SU-DHL-6 (cell line): Measurements from ENCODE around the gene TRIM59.

Experiments used
- H2AFZ ChIP-seq: fragments of 200-600 bp; sonication (generic); 2 replicates; pipeline ENCODE4 v1.6.1; 2014; ENCODE audit warnings: low read depth, mild to moderate bottlenecking, moderate library complexity, mixed read lengths, antibody characterized with exemption, low read length; ENCODE audit not compliant: severe bottlenecking
- H3F3A ChIP-seq: fragments of 200-600 bp; shearing (Covaris generic); 2 replicates; pipeline ENCODE4 v1.6.0; 2016; ENCODE audit warnings: antibody characterized with exemption, mild to moderate bottlenecking; ENCODE audit not compliant: insufficient read depth
- H3K27ac ChIP-seq: fragments of 200-600 bp; sonication (generic); 2 replicates; pipeline ENCODE4 v1.5.1; 2016; ENCODE audit warnings: low read depth, mild to moderate bottlenecking, low read length, moderate library complexity, mixed read lengths
- H3K27me3 ChIP-seq: fragments of 200-600 bp; sonication (generic), shearing (Covaris generic); 2 replicates; pipeline ENCODE4 v1.6.0; 2014; ENCODE audit warnings: mild to moderate bottlenecking, low read length
- H3K36me3 ChIP-seq: fragments of 200-600 bp; sonication (generic); 2 replicates; pipeline ENCODE4 v1.6.1; 2014; ENCODE audit warnings: mild to moderate bottlenecking, low read length, mixed read lengths
- H3K4me2 ChIP-seq: fragments of 300-600, 200-600 bp; shearing (Covaris generic), sonication (generic); 2 replicates; pipeline ENCODE4 v1.6.0; 2014; ENCODE audit warnings: low read length, low read depth, mild to moderate bottlenecking; ENCODE audit not compliant: poor library complexity, severe bottlenecking
- H3K4me3 ChIP-seq: fragments of 200-600 bp; sonication (generic); 2 replicates; pipeline ENCODE4 v1.5.1; 2014; ENCODE audit warnings: antibody characterized with exemption, low read length, mild to moderate bottlenecking, mixed read lengths; ENCODE audit not compliant: insufficient read depth, poor library complexity, severe bottlenecking
- H3K79me2 ChIP-seq: fragments of 200-600 bp; sonication (generic); 2 replicates; pipeline ENCODE4 v1.6.1; 2014; ENCODE audit warnings: mild to moderate bottlenecking, low read length, moderate library complexity; ENCODE audit not compliant: insufficient read depth
- H3K9ac ChIP-seq: fragments of 200-600 bp; sonication (generic); 2 replicates; pipeline ENCODE4 v1.7.0; 2014; ENCODE audit warnings: mild to moderate bottlenecking, low read length
- H3K9me2 ChIP-seq: fragments of 200-600 bp; sonication (generic); replicated peaks from 2 replicates; pipeline ENCODE4 v1.6.1; 2014; ENCODE audit warnings: low read length; ENCODE audit not compliant: insufficient read depth
- H3K9me3 ChIP-seq: fragments of 200-600 bp; sonication (generic); 2 replicates; pipeline ENCODE4 v1.6.1; 2014; ENCODE audit warnings: low read length, mixed read lengths; ENCODE audit not compliant: insufficient read depth
- H4K20me1 ChIP-seq: fragments of 200-600 bp; sonication (generic); 2 replicates; pipeline ENCODE4 v1.6.1; 2014; ENCODE audit warnings: low read depth, mild to moderate bottlenecking, antibody characterized with exemption, low read length, moderate library complexity, mixed read lengths
- EZH2phosphoT487 ChIP-seq: fragments of 200-600 bp; sonication (generic), shearing (Covaris generic); conservative IDR thresholded peaks from 2 replicates; pipeline ENCODE4 v1.6.1; 2018; ENCODE audit warnings: mild to moderate bottlenecking, antibody characterized with exemption, low read length, moderate library complexity, mixed read lengths
- TF ChIP-seq, protein P1 (sequence below): fragments of 200-600 bp; sonication (generic); IDR thresholded peaks from one replicate; pipeline ENCODE4 v1.5.1; 2017; ENCODE audit warnings: antibody characterized with exemption, mild to moderate bottlenecking, low read length, moderate library complexity; ENCODE audit not compliant: insufficient read depth, poor library complexity, severe bottlenecking

TRIM59 gene

GRCh38 chr3:160471892-160472291 lies 22.3 kb upstream of the TRIM59 start:
- Histone ChIP-seq H3K4me3 (no peak overlapping the region), H3K27ac (no peak overlapping the region), H4K20me1 (no peaks in the 10 kb centered on the region), H3K36me3 (no peaks in the 10 kb centered on the region), H3K27me3 (peaks cover 3% of the 10 kb centered on the region; the same call in 1 of the 2 replicates), H3K9me3 (peaks cover 18% of the 10 kb centered on the region; the same call in 1 of the 2 replicates), H2AFZ (no peak overlapping the region), H3K9ac (no peak overlapping the region), H3F3A (no peaks in the 10 kb centered on the region), H3K9me2 (no peaks in the 10 kb centered on the region), H3K79me2 (no peaks in the 10 kb centered on the region), H3K4me2 (no peak overlapping the region)
- TF ChIP-seq, protein P1, sequence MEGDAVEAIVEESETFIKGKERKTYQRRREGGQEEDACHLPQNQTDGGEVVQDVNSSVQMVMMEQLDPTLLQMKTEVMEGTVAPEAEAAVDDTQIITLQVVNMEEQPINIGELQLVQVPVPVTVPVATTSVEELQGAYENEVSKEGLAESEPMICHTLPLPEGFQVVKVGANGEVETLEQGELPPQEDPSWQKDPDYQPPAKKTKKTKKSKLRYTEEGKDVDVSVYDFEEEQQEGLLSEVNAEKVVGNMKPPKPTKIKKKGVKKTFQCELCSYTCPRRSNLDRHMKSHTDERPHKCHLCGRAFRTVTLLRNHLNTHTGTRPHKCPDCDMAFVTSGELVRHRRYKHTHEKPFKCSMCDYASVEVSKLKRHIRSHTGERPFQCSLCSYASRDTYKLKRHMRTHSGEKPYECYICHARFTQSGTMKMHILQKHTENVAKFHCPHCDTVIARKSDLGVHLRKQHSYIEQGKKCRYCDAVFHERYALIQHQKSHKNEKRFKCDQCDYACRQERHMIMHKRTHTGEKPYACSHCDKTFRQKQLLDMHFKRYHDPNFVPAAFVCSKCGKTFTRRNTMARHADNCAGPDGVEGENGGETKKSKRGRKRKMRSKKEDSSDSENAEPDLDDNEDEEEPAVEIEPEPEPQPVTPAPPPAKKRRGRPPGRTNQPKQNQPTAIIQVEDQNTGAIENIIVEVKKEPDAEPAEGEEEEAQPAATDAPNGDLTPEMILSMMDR = no peak
- TF ChIP-seq EZH2phosphoT487 = no peak

DNA sequence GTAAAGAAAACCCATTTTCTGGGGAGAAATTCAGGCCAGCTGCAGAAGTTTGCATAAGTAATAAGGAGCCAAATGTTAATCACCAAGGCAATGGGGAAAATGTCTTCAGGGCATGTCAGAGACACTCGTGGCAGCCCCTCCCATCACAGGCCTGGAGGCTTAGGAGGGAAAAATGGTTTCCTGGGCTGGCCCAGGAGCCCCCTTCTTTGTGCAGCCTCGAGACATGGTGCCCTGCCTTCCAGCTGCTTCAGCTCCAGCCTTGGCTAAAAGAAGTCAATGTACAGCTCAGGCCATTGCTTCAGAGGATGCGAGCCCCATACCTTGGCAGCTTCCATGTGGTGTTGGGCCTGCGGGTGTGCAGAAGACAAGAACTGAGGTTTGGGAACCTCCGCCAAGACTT lies 20.6 kb upstream of the TRIM59 start:
- Histone ChIP-seq H3K27me3 (peaks cover 3% of the 10 kb centered on the region; the same call in 1 of the 2 replicates), H3K36me3 (no peaks in the 10 kb centered on the region), H3K27ac (no peak overlapping the region), H3K9ac (no peak overlapping the region), H3K9me3 (peaks cover 18% of the 10 kb centered on the region; the same call in 1 of the 2 replicates), H2AFZ (no peak overlapping the region), H4K20me1 (no peaks in the 10 kb centered on the region), H3K4me3 (no peak overlapping the region), H3K79me2 (no peaks in the 10 kb centered on the region), H3F3A (no peaks in the 10 kb centered on the region), H3K9me2 (no peaks in the 10 kb centered on the region), H3K4me2 (no peak overlapping the region)
- TF ChIP-seq, protein P1 = no peak
- TF ChIP-seq EZH2phosphoT487 = no peak

- Histone ChIP-seq H3F3A (no peaks in the 10 kb centered on the region), H3K9ac (no peak overlapping the region), H3K27me3 (no peaks in the 10 kb centered on the region), H3K36me3 (no peaks in the 10 kb centered on the region), H4K20me1 (no peaks in the 10 kb centered on the region), H3K9me3 (peaks cover 6% of the 10 kb centered on the region; the same call in 1 of the 2 replicates), H3K79me2 (no peaks in the 10 kb centered on the region), H3K27ac (no peak overlapping the region), H2AFZ (no peak overlapping the region), H3K4me2 (no peak overlapping the region), H3K4me3 (no peak overlapping the region), H3K9me2 (no peaks in the 10 kb centered on the region)
- no peak for TF ChIP-seq EZH2phosphoT487
- TF ChIP-seq, protein P1 = no peak
Observed at GRCh38 chr3:160464971-160465370, 15.4 kb upstream of the TRIM59 start.

GRCh38 chr3:160464321-160464720 lies 14.7 kb upstream of the TRIM59 start:
- no peaks in the 10 kb centered on the region for H3K27me3 ChIP-seq
- no peak overlapping the region for H3K9ac ChIP-seq
- H3K27ac ChIP-seq = no peak overlapping the region
- H3K4me3 ChIP-seq = no peak overlapping the region
- no peaks in the 10 kb centered on the region for H4K20me1 ChIP-seq
- no peak overlapping the region for H2AFZ ChIP-seq
- H3K4me2 ChIP-seq = no peak overlapping the region
- 0 out of 2 replicates have a peak, but pooled peaks cover under 1% of the 10 kb centered on the region for H3K9me3 ChIP-seq
- H3K36me3 ChIP-seq = no peaks in the 10 kb centered on the region
- no peaks in the 10 kb centered on the region for H3K9me2 ChIP-seq
- H3F3A ChIP-seq = no peaks in the 10 kb centered on the region
- TF ChIP-seq, protein P1 = no peak
- no peak for TF ChIP-seq EZH2phosphoT487
- no peaks in the 10 kb centered on the region for H3K79me2 ChIP-seq
